Kidney epithelial cell (primary cell): Measurements from ENCODE around the gene ADAMTS4. TPM values are rescaled to one million over a fixed set of nuclear protein-coding genes. Genes with fewer than 3 reads are reported as not detected.

Source experiments
- DNase-seq: peaks from one replicate; pipeline ENCODE4 v3.0.0-alpha.2; 2010; ENCODE audit warnings: low read depth
- H3K27me3 ChIP-seq: 2 replicates; pipeline ENCODE4 v1.6.0; 2011; ENCODE audit warnings: low read length; ENCODE audit not compliant: control insufficient read depth, insufficient read depth
- H3K36me3 ChIP-seq: 2 replicates; pipeline ENCODE4 v1.5.1; 2011; ENCODE audit warnings: low read length; ENCODE audit not compliant: control insufficient read depth, insufficient read depth
- H3K4me3 ChIP-seq: 2 replicates; pipeline ENCODE4 v1.5.1; 2011; ENCODE audit warnings: low read depth, mild to moderate bottlenecking, control low read depth, low read length
- total RNA-seq: library from RNA; depleted of rRNA; stranded (reverse); fragments of >200 nt; gene quantifications from 2 replicates; pipeline ENCODE4 v1.2.3, GENCODE V29; 2015
- TF ChIP-seq, protein P1 (sequence below): IDR thresholded peaks from 2 replicates; pipeline ENCODE4 v1.5.1; 2011; ENCODE audit warnings: mild to moderate bottlenecking, moderate library complexity, low read length, control low read depth, inconsistent platforms; ENCODE audit not compliant: insufficient read depth, poor library complexity, severe bottlenecking

Gene ADAMTS4
- total RNA-seq, 1 donor from 2014 or later: 0.33 TPM

DNA sequence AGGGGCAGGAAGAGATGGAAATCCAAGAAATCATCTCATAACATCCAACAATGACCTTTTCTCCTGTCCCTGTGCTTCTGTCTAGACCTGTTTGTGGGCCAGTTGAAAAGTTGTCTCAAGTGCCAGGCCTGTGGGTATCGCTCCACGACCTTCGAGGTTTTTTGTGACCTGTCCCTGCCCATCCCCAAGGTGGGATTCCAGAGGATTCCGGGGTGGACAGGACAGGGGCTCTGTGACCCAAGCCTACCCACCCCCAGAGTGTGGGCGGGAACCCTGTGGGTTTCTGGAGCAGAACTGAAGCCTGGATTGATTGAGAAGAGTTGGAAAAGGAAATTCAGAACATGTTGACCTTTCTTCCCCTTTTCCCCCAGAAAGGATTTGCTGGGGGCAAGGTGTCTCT is 35.1 kb downstream of the ADAMTS4 start:
- Histone ChIP-seq H3K4me3 (no peak overlapping the region), H3K36me3 (peaks cover 2% of the 10 kb centered on the region), H3K27me3 (no peaks in the 10 kb centered on the region)
- DNase-seq: no peak
- TF ChIP-seq, protein P1, sequence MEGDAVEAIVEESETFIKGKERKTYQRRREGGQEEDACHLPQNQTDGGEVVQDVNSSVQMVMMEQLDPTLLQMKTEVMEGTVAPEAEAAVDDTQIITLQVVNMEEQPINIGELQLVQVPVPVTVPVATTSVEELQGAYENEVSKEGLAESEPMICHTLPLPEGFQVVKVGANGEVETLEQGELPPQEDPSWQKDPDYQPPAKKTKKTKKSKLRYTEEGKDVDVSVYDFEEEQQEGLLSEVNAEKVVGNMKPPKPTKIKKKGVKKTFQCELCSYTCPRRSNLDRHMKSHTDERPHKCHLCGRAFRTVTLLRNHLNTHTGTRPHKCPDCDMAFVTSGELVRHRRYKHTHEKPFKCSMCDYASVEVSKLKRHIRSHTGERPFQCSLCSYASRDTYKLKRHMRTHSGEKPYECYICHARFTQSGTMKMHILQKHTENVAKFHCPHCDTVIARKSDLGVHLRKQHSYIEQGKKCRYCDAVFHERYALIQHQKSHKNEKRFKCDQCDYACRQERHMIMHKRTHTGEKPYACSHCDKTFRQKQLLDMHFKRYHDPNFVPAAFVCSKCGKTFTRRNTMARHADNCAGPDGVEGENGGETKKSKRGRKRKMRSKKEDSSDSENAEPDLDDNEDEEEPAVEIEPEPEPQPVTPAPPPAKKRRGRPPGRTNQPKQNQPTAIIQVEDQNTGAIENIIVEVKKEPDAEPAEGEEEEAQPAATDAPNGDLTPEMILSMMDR: no peak

DNA sequence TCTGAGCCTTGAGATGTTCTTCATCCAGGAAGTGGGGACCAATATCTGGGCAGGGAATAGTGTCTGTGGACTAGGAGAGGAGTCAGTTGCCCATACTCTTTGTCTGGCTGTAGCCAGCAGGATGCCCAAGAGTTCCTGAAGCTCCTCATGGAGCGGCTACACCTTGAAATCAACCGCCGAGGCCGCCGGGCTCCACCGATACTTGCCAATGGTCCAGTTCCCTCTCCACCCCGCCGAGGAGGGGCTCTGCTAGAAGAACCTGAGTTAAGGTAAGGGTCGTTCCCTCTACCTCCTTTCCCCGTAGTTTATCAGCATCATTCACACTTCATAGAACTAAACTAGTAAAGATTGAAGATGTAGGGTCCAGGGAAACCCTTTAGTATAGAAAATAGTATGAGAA is 36.0 kb downstream of the ADAMTS4 start:
- Histone ChIP-seq H3K36me3 (peaks cover 2% of the 10 kb centered on the region), H3K27me3 (no peaks in the 10 kb centered on the region), H3K4me3 (no peak overlapping the region)
- TF ChIP-seq, protein P1: no peak
- no peak for DNase-seq

DNA sequence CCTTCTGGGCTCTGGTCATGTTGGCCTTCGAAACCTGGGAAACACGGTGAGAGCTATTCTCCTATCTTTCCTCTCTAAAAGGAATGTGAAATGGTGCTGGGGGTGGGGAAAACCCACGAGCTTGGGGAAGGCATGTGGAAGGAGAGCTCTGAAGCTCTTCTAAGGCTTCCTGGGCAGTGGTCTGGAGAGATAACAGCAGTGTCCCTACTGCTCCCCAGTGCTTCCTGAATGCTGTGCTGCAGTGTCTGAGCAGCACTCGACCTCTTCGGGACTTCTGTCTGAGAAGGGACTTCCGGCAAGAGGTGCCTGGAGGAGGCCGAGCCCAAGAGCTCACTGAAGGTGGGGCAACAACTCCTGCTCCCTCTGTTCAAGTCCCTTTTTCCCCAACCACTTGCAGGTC is 36.8 kb downstream of the ADAMTS4 start:
- TF ChIP-seq, protein P1: no peak
- no peaks in the 10 kb centered on the region for H3K27me3 ChIP-seq
- no peak overlapping the region for H3K4me3 ChIP-seq
- DNase-seq: no peak
- peaks cover 2% of the 10 kb centered on the region for H3K36me3 ChIP-seq

DNA sequence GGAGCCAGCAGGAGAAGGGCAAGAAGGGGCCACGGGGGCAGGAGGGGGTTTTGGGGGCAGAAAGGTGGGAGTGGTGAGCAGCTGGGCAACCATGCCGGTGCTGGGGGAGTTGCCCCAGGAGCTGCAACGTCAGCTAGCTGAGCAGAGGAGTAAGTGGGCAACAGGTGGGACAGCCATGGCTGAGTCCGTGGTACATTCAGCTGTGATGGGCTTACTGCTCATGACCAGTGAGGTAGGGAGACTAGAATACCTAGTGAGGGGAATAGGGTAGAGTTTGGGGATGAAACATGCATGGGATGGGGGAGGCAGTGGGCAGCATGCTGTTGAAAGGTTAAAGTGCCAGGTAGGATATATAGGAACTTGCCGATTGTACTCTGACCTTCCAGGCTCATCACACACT is 37.2 kb downstream of the ADAMTS4 start:
- no peak overlapping the region for H3K4me3 ChIP-seq
- TF ChIP-seq, protein P1: no peak
- no peaks in the 10 kb centered on the region for H3K27me3 ChIP-seq
- peaks cover 2% of the 10 kb centered on the region for H3K36me3 ChIP-seq
- DNase-seq: no peak

DNA sequence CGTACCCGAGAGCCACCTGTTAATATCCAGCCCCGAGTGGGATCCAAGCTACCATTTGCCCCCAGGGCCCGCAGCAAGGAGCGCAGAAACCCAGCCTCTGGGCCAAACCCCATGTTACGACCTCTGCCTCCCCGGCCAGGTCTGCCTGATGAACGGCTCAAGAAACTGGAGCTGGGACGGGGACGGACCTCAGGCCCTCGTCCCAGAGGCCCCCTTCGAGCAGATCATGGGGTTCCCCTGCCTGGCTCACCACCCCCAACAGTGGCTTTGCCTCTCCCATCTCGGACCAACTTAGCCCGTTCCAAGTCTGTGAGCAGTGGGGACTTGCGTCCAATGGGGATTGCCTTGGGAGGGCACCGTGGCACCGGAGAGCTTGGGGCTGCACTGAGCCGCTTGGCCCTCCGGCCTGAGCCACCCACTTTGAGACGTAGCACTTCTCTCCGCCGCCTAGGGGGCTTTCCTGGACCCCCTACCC is 38.1 kb downstream of the ADAMTS4 start:
- TF ChIP-seq, protein P1: no peak
- H3K4me3 ChIP-seq: no peak overlapping the region
- H3K27me3 ChIP-seq: no peaks in the 10 kb centered on the region
- H3K36me3 ChIP-seq: peaks cover 2% of the 10 kb centered on the region
- DNase-seq: no peak

DNA sequence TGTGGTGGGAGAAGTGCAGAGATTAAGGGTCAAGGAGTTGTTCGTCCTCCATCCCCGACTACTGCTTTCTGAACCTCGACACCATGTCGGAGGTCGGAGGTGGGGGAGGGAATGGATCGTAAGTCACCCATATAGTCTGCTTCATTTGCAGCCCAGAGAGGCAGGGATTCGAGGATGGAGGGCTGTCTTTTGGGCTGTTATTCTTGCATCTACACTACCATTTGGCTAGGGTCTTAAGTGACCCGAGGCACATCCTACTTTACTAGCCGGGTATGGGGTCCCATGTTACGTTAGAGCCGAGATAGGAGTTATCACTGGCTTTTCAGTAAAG is 39.0 kb downstream of the ADAMTS4 start:
- TF ChIP-seq, protein P1: no peak
- Histone ChIP-seq H3K27me3 (no peaks in the 10 kb centered on the region), H3K4me3 (peak overlapping the region; percentile 63), H3K36me3 (peaks cover 3% of the 10 kb centered on the region)
- no peak for DNase-seq
